SK-N-SH treated with all-trans-retinoic acid at 6 μM for 48 hours (cell line): ENCODE measurements around the gene COPS2.

Source experiments
- ARNTL ChIP-seq: fragments of 450-650 bp; formaldehyde crosslinking; IDR thresholded peaks from 2 replicates; pipeline ENCODE4 v1.5.0; 2020; ENCODE audit warnings: low read depth, mild to moderate bottlenecking, moderate library complexity, borderline replicate concordance
- CREB5 ChIP-seq: fragments of 250-450 bp; sonication (Bioruptor Pico); IDR thresholded peaks from 2 replicates; pipeline ENCODE4 v1.5.1; 2020; ENCODE audit warnings: low read depth, mild to moderate bottlenecking, moderate library complexity
- CSDC2 ChIP-seq: fragments of 250-450 bp; sonication (Bioruptor Pico); IDR thresholded peaks from 2 replicates; pipeline ENCODE4 v1.5.0; 2020; ENCODE audit warnings: mild to moderate bottlenecking, moderate library complexity
- ESRRG ChIP-seq: fragments of 250-450 bp; sonication (Bioruptor Pico); IDR thresholded peaks from 2 replicates; pipeline ENCODE4 v1.6.1; 2021; ENCODE audit warnings: mild to moderate bottlenecking
- ISL1 ChIP-seq: fragments of 250-450 bp; sonication (Bioruptor Pico); IDR thresholded peaks from 2 replicates; pipeline ENCODE4 v2.1.2; 2022; ENCODE audit warnings: mild to moderate bottlenecking, moderate library complexity
- PATZ1 ChIP-seq: fragments of 250-450 bp; sonication (Bioruptor Pico); IDR thresholded peaks from 2 replicates; pipeline ENCODE4 v1.8.0; 2020; ENCODE audit warnings: mild to moderate bottlenecking, moderate library complexity, borderline replicate concordance
- TCF4 ChIP-seq: fragments of 250-450 bp; sonication (Bioruptor Pico); IDR thresholded peaks from 2 replicates; pipeline ENCODE4 v1.8.0; 2021; ENCODE audit warnings: mild to moderate bottlenecking, moderate library complexity, borderline replicate concordance
- ZC3H10 ChIP-seq: fragments of 250-450 bp; sonication (Bioruptor Pico); IDR thresholded peaks from 2 replicates; pipeline ENCODE4 v1.5.1; 2021; ENCODE audit warnings: mild to moderate bottlenecking, moderate library complexity
- ZFP3 ChIP-seq: fragments of 250-450 bp; sonication (Bioruptor Pico); IDR thresholded peaks from 2 replicates; pipeline ENCODE4 v1.5.0; 2020; ENCODE audit warnings: mild to moderate bottlenecking, moderate library complexity
- ZFP30 ChIP-seq: fragments of 450-650 bp; formaldehyde crosslinking; IDR thresholded peaks from 2 replicates; pipeline ENCODE4 v1.5.0; 2022; ENCODE audit warnings: mild to moderate bottlenecking, moderate library complexity
- ZNF70 ChIP-seq: fragments of 450-650 bp; formaldehyde crosslinking; IDR thresholded peaks from 2 replicates; pipeline ENCODE4 v1.5.0; 2020; ENCODE audit warnings: mild to moderate bottlenecking, moderate library complexity
- ZNF8 ChIP-seq: fragments of 450-650 bp; formaldehyde crosslinking; IDR thresholded peaks from 2 replicates; pipeline ENCODE4 v1.5.0; 2020; ENCODE audit warnings: mild to moderate bottlenecking, moderate library complexity

GRCh38 chr15:49196856-49197255, 41.5 kb upstream of the COPS2 start:
- TF ChIP-seq ZNF8 (no peak), ZC3H10 (CRISPR knock-in tag) (no peak), CSDC2 (CRISPR knock-in tag) (no peak), PATZ1 (CRISPR knock-in tag) (no peak), ZFP30 (CRISPR knock-in tag) (no peak), ARNTL (CRISPR knock-in tag) (no peak), ISL1 (CRISPR knock-in tag) (no peak), ZNF70 (CRISPR knock-in tag) (no peak), ZFP3 (CRISPR knock-in tag) (no peak), CREB5 (no peak), TCF4 (CRISPR knock-in tag) (no peak), ESRRG (CRISPR knock-in tag) (no peak)
